NCI-H2171 (cell line): Measurements from ENCODE around the gene GNAI2.
"Not testable (repeated sequence)": the region's sequence is repeated elsewhere in the genome, so short reads cannot be mapped to it uniquely, and the experiment has no call there.

ENCODE experiments used
- DNase-seq: peaks from one replicate; lab custom pipeline; 2025; lab: John Stamatoyannopoulos, UW

The GNAI2 gene

GRCh38 chr3:50226888-50227389 is 9.1 kb upstream of the GNAI2 start:
- DNase-seq: no peak

GRCh38 chr3:50227390-50228183 is 8.4 kb upstream of the GNAI2 start:
- DNase-seq: peak; percentile 80

GRCh38 chr3:50228184-50228763 is 7.7 kb upstream of the GNAI2 start:
- not testable (repeated sequence) for DNase-seq

GRCh38 chr3:50229490-50229889 is 6.5 kb upstream of the GNAI2 start:
- no peak for DNase-seq

- DNase-seq: no peak
These were observed 5.8 kb upstream of the GNAI2 start for GRCh38 chr3:50230104-50230793.

GRCh38 chr3:50230794-50231125 is 5.2 kb upstream of the GNAI2 start:
- DNase-seq: no peak

- no peak for DNase-seq
These were observed 4.4 kb upstream of the GNAI2 start for GRCh38 chr3:50231581-50231980.

- no peak for DNase-seq
These were observed 3.7 kb upstream of the GNAI2 start for GRCh38 chr3:50232303-50232702.

GRCh38 chr3:50233176-50233575 is 2.8 kb upstream of the GNAI2 start:
- no peak for DNase-seq

GRCh38 chr3:50236484-50237132 is 604 bp downstream of the GNAI2 start:
- DNase-seq: no peak

GRCh38 chr3:50237133-50237651 is 1.2 kb downstream of the GNAI2 start:
- no peak for DNase-seq

- DNase-seq: no peak
These were observed 1.9 kb downstream of the GNAI2 start for GRCh38 chr3:50237754-50238548.

- DNase-seq: no peak
These were observed 2.6 kb downstream of the GNAI2 start for GRCh38 chr3:50238549-50239026.

GRCh38 chr3:50239649-50240048 is 3.6 kb downstream of the GNAI2 start:
- no peak for DNase-seq

- no peak for DNase-seq
These were observed 5.2 kb downstream of the GNAI2 start for GRCh38 chr3:50241163-50241562.

- no peak for DNase-seq
These were observed 5.8 kb downstream of the GNAI2 start for GRCh38 chr3:50241713-50242380.

- no peak for DNase-seq
These were observed 6.4 kb downstream of the GNAI2 start for GRCh38 chr3:50242381-50242770.

- no peak for DNase-seq
These were observed 7.0 kb downstream of the GNAI2 start for GRCh38 chr3:50242851-50243542.

GRCh38 chr3:50243543-50243895 is 7.5 kb downstream of the GNAI2 start:
- DNase-seq: no peak

GRCh38 chr3:50244813-50245212 is 8.8 kb downstream of the GNAI2 start:
- DNase-seq: not testable (repeated sequence)
